SJCRH30 (cell line): Measurements from ENCODE around the gene ERBB2. TPM values are rescaled to one million over a fixed set of nuclear protein-coding genes. Genes with fewer than 3 reads are reported as not detected.
"Not testable (repeated sequence)": the region's sequence is repeated elsewhere in the genome, so short reads cannot be mapped to it uniquely, and the experiment has no call there.

Source experiments
- DNase-seq, 2 experiments: peaks; one replicate each; pipeline ENCODE4 v3.0.0-alpha.2; 2015 to 2020
- H3K27ac ChIP-seq: fragments of 250-450 bp; sonication (Bioruptor Pico); 2 replicates; pipeline ENCODE4 v1.5.1; 2020; ENCODE audit warnings: mild to moderate bottlenecking, moderate library complexity
- H3K27me3 ChIP-seq: fragments of 250-450 bp; sonication (Bioruptor Pico); 2 replicates; pipeline ENCODE4 v1.5.1; 2020; ENCODE audit warnings: mild to moderate bottlenecking, moderate library complexity
- H3K36me3 ChIP-seq: fragments of 250-450 bp; sonication (Bioruptor Pico); 2 replicates; pipeline ENCODE4 v1.5.1; 2020; ENCODE audit warnings: mild to moderate bottlenecking, moderate library complexity
- H3K4me1 ChIP-seq: fragments of 250-450 bp; sonication (Bioruptor Pico); 2 replicates; pipeline ENCODE4 v1.5.1; 2020; ENCODE audit warnings: mild to moderate bottlenecking, moderate library complexity
- H3K4me3 ChIP-seq: fragments of 250-450 bp; sonication (Bioruptor Pico); 2 replicates; pipeline ENCODE4 v1.5.1; 2020; ENCODE audit warnings: mild to moderate bottlenecking, moderate library complexity
- H3K9me3 ChIP-seq: fragments of 250-450 bp; sonication (Bioruptor Pico); replicated peaks from 2 replicates; pipeline ENCODE4 v1.5.1; 2020; ENCODE audit warnings: mild to moderate bottlenecking, moderate library complexity
- total RNA-seq: library from RNA; depleted of rRNA; stranded (reverse); fragments of >200 nt; shearing (Covaris generic); gene quantifications from 2 replicates; pipeline ENCODE4 v1.2.3, GENCODE V29; 2014

Gene ERBB2
- total RNA-seq, 1 experiment from 2014 or later: 8.7 TPM

- H3K9me3 ChIP-seq: no peaks in the 10 kb centered on the region
- DNase-seq: no peak
- H3K27ac ChIP-seq: no peak overlapping the region
- H3K4me3 ChIP-seq: no peak overlapping the region
- H3K36me3 ChIP-seq: no peaks in the 10 kb centered on the region
- H3K27me3 ChIP-seq: no peaks in the 10 kb centered on the region
- peaks cover 18% of the 10 kb centered on the region for H3K4me1 ChIP-seq
Measured at GRCh38 chr17:39683295-39683939, 16.4 kb upstream of the ERBB2 start.

- Histone ChIP-seq H3K4me1 (peaks cover 6% of the 10 kb centered on the region), H3K36me3 (no peaks in the 10 kb centered on the region), H3K27ac (no peak overlapping the region), H3K27me3 (no peaks in the 10 kb centered on the region), H3K9me3 (no peaks in the 10 kb centered on the region), H3K4me3 (no peak overlapping the region)
- DNase-seq: no peak
Measured at GRCh38 chr17:39684369-39685192, 15.3 kb upstream of the ERBB2 start.

GRCh38 chr17:39687101-39687545, 12.7 kb upstream of the ERBB2 start:
- peaks cover 5% of the 10 kb centered on the region; the same call in 1 of the 2 replicates for H3K4me1 ChIP-seq
- DNase-seq: no peak
- H3K36me3 ChIP-seq: no peaks in the 10 kb centered on the region
- H3K4me3 ChIP-seq: peak overlapping the region; percentile 65
- peak overlapping the region; percentile 72 for H3K27ac ChIP-seq
- no peaks in the 10 kb centered on the region for H3K27me3 ChIP-seq
- no peaks in the 10 kb centered on the region for H3K9me3 ChIP-seq

DNA sequence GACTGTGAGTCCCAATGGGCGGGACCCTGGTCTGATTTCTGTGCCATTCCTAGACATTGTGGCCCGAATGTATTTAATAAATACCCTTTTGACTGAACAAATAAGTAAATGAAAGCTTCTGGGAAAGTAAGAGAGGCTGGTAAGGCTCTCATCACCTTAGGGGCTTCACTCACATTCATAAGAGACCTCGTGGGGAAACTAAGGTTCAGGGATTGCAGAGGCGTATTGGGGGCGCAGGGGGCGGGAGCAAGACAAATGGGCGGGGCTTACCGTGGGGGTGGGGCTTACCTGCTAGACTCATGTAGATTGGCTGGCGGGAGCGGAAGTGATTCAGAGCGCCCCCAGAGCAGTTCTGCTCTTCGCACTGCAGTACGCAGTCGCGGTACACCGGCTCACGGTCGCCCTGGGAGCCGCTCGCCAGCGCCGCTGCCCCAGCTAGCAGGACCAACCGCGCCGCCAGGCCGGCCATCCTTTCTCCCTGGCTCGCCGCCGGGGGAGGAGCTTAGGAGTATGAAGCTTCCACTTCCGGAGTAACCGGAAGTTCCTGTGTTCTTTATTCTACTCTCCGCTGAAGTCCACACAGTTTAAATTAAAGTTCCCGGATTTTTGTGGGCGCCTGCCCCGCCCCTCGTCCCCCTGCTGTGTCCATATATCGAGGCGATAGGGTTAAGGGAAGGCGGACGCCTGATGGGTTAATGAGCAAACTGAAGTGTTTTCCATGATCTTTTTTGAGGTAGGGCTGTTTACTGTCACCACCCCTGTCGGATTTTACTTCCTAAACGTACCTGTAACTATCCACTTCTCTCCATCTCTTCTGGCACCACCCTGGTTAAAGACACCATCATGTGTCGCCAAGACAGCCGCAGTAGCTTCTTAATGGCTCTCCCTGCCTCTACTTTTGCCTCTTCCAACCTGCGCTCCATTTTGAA, 12.1 kb upstream of the ERBB2 start, which contains the start of gene PGAP3:
PGAP3 (minus strand) TSS at position 512 of the 929 bp plus-strand sequence; CDS start at position 469, 43 bp downstream.
- peak; percentile 95 to 96 for DNase-seq

DNA sequence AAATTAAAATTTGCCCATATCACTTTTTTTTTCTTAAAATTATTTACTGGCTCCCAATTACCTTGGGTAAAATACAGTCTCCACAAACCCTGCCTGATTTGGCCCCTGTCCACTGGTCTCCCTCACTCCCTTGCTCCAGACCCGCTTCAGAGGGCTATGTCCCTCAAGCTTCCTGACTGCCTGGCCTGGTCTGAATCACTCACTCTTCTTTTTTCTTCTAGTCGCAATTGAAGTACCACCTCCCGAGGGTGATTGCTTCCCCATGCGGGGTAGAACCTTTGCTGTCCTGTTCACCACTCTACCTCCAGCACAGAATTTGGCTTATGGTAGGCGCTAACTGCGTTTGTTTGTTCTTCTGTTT, 11.4 kb upstream of the ERBB2 start:
- Histone ChIP-seq H3K27me3 (no peaks in the 10 kb centered on the region), H3K4me3 (peak overlapping the region; percentile 65), H3K36me3 (no peaks in the 10 kb centered on the region), H3K9me3 (no peaks in the 10 kb centered on the region), H3K27ac (peak overlapping the region; percentile 72), H3K4me1 (peaks cover 5% of the 10 kb centered on the region; the same call in 1 of the 2 replicates)
- DNase-seq: no peak

More for the DNA sequence above, 12.1 kb upstream of the ERBB2 start, which contains the start of gene PGAP3:
- H3K9me3 ChIP-seq: no peaks in the 10 kb centered on the region
- H3K4me1 ChIP-seq: peaks cover 5% of the 10 kb centered on the region; the same call in 1 of the 2 replicates
- H3K27ac ChIP-seq: peak within 1 kb of the TSS; percentile 72
- H3K36me3 ChIP-seq: no peaks in the 10 kb centered on the region
- H3K27me3 ChIP-seq: no peaks in the 10 kb centered on the region
- H3K4me3 ChIP-seq: peak within 1 kb of the TSS; percentile 65

DNA sequence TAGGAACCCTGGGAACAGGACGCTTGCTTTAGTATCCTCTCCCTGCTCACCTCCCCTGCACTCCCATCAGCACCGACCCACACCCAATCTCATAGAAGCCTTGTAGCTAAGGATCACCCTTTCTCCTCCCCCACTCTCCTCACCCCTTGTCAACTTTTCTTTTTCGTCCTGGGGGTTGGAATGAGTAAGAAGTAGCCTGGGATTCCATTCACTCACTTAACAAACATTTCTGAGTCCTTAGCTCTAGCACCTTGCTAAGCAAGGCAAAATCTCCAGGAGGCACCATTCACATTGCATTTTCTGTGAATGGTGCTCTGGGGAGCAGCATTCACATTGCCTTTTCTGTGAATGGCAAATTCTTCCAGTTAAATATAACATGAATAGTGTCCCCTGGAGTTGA, 10.9 kb upstream of the ERBB2 start:
- H3K9me3 ChIP-seq: no peaks in the 10 kb centered on the region
- no peak for DNase-seq
- peaks cover 5% of the 10 kb centered on the region; the same call in 1 of the 2 replicates for H3K4me1 ChIP-seq
- no peaks in the 10 kb centered on the region for H3K27me3 ChIP-seq
- H3K36me3 ChIP-seq: no peaks in the 10 kb centered on the region
- no peak overlapping the region for H3K27ac ChIP-seq
- peak overlapping the region; percentile 65 for H3K4me3 ChIP-seq

DNA sequence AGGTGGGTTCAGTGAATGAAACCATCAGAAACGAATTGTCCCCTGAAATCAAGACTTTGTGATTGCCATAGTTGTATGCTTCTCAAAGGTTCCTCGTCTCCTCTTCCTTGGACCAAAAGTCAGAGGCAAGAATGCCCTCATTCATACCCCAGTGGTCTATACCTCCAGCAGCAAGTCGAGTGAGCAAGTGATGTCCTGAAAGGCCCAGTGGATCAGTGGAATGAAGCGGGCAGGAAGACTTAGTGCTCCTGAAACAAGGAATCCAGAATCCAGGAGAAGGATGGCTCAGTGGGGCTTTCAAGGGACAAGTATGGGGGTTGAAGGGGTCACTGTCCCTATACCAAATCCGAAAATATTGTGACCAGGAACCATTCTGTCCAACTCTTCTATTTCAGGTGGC, 5.3 kb upstream of the ERBB2 start:
- Histone ChIP-seq H3K36me3 (no peaks in the 10 kb centered on the region), H3K4me1 (no peaks in the 10 kb centered on the region), H3K4me3 (no peak overlapping the region), H3K27ac (no peak overlapping the region), H3K27me3 (no peaks in the 10 kb centered on the region), H3K9me3 (no peaks in the 10 kb centered on the region)
- DNase-seq: no peak

DNA sequence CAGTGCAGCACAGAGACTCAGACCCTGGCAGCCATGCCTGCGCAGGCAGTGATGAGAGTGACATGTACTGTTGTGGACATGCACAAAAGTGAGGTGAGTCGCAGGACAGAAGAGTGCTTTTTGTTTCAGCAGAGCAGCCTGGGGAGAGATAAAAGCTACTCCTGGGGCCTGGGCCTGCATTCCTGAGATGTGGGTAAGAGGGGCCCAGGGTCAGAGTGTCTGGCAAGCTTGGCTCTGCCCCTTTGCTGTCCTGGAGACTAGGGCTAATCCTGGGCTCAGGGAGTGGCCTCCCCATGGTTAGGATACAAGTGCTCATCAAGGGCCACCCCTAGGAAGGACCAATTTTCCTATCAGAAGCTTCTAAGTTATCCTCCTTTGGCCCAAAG, 4.8 kb upstream of the ERBB2 start:
- no peaks in the 10 kb centered on the region for H3K27me3 ChIP-seq
- H3K36me3 ChIP-seq: no peaks in the 10 kb centered on the region
- no peaks in the 10 kb centered on the region for H3K4me1 ChIP-seq
- H3K9me3 ChIP-seq: no peaks in the 10 kb centered on the region
- H3K4me3 ChIP-seq: no peak overlapping the region
- H3K27ac ChIP-seq: no peak overlapping the region
- no peak for DNase-seq

DNA sequence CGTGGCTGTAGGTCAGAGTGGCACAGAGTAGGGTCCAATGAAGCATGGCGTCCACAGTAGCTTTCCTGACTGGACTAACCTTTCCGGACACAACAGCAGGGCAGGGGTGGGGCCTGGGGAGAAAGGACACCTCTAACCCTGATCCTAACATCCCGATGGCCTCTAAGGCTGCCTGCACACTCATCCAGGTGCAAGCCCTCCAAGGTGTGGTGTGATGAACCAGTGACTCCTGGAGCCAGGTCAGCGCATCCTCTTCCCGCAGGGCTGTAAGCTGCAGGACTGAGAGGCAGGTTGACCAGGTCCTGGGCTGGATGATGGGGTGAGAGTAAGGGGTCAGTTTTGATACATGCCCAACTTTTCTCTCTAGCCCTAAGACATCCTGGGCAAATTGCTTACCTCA, 3.1 kb upstream of the ERBB2 start:
- Histone ChIP-seq H3K4me3 (no peak overlapping the region), H3K27ac (no peak overlapping the region), H3K9me3 (no peaks in the 10 kb centered on the region), H3K27me3 (no peaks in the 10 kb centered on the region), H3K4me1 (no peaks in the 10 kb centered on the region), H3K36me3 (no peaks in the 10 kb centered on the region)
- no peak for DNase-seq

DNA sequence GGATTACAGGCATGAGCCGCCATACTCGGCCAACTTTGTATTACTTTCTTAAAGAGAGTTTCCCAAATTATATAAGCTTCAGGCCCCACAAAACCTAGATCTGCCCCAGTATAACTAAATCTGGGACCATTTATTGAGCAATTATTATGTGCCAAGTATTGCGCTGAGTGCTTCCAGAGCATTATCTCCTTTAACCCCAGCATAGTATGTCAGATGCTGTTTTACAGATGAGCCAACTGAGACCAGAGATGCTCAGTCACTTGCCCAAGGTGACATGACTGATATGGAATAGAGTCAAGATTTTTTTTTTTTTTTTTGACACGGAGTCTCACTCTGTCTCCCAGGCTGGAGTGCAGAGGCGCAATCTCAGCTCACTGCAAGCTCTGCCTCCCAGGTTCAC, 1.9 kb upstream of the ERBB2 start:
- H3K4me3 ChIP-seq: no peak overlapping the region
- no peaks in the 10 kb centered on the region for H3K36me3 ChIP-seq
- no peak overlapping the region for H3K27ac ChIP-seq
- no peak for DNase-seq
- no peaks in the 10 kb centered on the region for H3K27me3 ChIP-seq
- H3K9me3 ChIP-seq: no peaks in the 10 kb centered on the region
- H3K4me1 ChIP-seq: peaks cover 4% of the 10 kb centered on the region; the same call in 1 of the 2 replicates

- H3K9me3 ChIP-seq, H3K4me1 ChIP-seq, DNase-seq, H3K27me3 ChIP-seq, H3K36me3 ChIP-seq, H3K27ac ChIP-seq: not testable (repeated sequence)
- H3K4me3 ChIP-seq: peak overlapping the region; percentile 61
Measured at GRCh38 chr17:39699157-39699817, 577 bp upstream of the ERBB2 start.

- Histone ChIP-seq H3K36me3 (no peaks in the 10 kb centered on the region), H3K4me1 (peaks cover 4% of the 10 kb centered on the region; the same call in 1 of the 2 replicates), H3K9me3 (no peaks in the 10 kb centered on the region), H3K27ac (no peak overlapping the region), H3K27me3 (no peaks in the 10 kb centered on the region), H3K4me3 (peak overlapping the region; percentile 61)
- DNase-seq: no peak
Measured at GRCh38 chr17:39700148-39700987, 504 bp downstream of the ERBB2 start.

GRCh38 chr17:39701012-39701783, 1.3 kb downstream of the ERBB2 start:
- no peaks in the 10 kb centered on the region for H3K9me3 ChIP-seq
- no peaks in the 10 kb centered on the region for H3K36me3 ChIP-seq
- H3K4me1 ChIP-seq: peaks cover 4% of the 10 kb centered on the region; the same call in 1 of the 2 replicates
- no peak overlapping the region for H3K27ac ChIP-seq
- H3K4me3 ChIP-seq: no peak overlapping the region
- no peak for DNase-seq
- no peaks in the 10 kb centered on the region for H3K27me3 ChIP-seq
